Fibroblast of villous mesenchyme (primary cell): ENCODE results near the gene ASCC2. TPM values are rescaled to one million over a fixed set of nuclear protein-coding genes. Genes with fewer than 3 reads are reported as not detected.

Source experiments
- DNase-seq: peaks from one replicate; pipeline ENCODE4 v3.0.0-alpha.2; 2010; ENCODE audit warnings: low read depth
- H3K4me3 ChIP-seq: 2 replicates; pipeline ENCODE4 v1.5.1; 2011; ENCODE audit warnings: low read depth, mild to moderate bottlenecking, low read length
- CTCF ChIP-seq: IDR thresholded peaks from 2 replicates; pipeline ENCODE4 v1.5.1; 2012; ENCODE audit warnings: low read depth, mild to moderate bottlenecking, low read length; ENCODE audit not compliant: insufficient read depth
- small RNA-seq: library from RNA; depleted of rRNA; stranded (forward); fragments of <200 nt; gene quantifications from one replicate; pipeline ENCODE3, GENCODE V24; 2012
- total RNA-seq: library from RNA; depleted of rRNA; stranded (reverse); fragments of >200 nt; gene quantifications from 2 replicates; pipeline ENCODE4 v1.2.3, GENCODE V29; 2012

ASCC2 gene
- total RNA-seq, 1 donor: 33.7 TPM

GRCh38 chr22:29741926-29742325 is 96.1 kb downstream of the ASCC2 start:
- no peak for DNase-seq
- no peak overlapping the region for H3K4me3 ChIP-seq
- no peak for TF ChIP-seq CTCF

DNA sequence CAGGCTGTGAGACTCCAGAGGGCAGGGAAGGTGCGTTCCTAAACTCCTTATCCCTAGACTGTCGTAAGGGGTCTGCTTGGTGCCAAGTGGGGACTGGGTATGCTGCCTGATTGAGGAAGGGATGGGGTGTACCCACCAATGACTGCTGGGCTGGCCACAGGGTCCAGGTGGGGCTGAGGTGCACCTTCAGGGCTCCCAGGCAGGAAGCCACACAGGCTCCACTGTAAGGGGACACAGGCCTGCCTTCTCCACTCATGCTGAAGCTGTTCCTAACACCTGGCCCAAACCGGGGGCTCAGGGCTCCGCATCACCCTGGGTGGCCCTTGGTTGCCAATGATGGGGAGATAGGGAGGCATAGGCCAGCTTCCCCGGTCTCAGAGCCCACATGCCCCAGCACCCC is 97.9 kb downstream of the ASCC2 start:
- no peak for DNase-seq
- no peak for TF ChIP-seq CTCF

GRCh38 chr22:29739346-29739875 is 98.7 kb downstream of the ASCC2 start:
- DNase-seq: no peak
- H3K4me3 ChIP-seq: no peak overlapping the region
- no peak for TF ChIP-seq CTCF

More for the DNA sequence above, 97.9 kb downstream of the ASCC2 start:
- H3K4me3 ChIP-seq: no peak overlapping the region

Small RNAs within 50 kb of the gene (small RNA-seq; reads per million reads assigned to genes)
- not detected for gene RF00019

Other genes with a start within 250 kb of the ASCC2 start
- gene NF2, start 234.6 kb downstream of the ASCC2 start, total RNA-seq: 153 and 240 TPM in 2 replicates
- under 0.01 TPM in 1 of 2 replicates, not detected in the other for gene CABP7, start 118.3 kb downstream of the ASCC2 start, total RNA-seq
- gene ZMAT5, start 71.3 kb downstream of the ASCC2 start, total RNA-seq: 14.2 and 24.5 TPM in 2 replicates
- 59.6 and 60.9 TPM in 2 replicates for gene UQCR10, start 70.9 kb downstream of the ASCC2 start, total RNA-seq
- 48.0 and 51.4 TPM in 2 replicates for gene MTMR3, start 44.9 kb upstream of the ASCC2 start, total RNA-seq
- gene HORMAD2, start 242.2 kb upstream of the ASCC2 start, total RNA-seq: not detected in 2 replicates